Peyer's patch (tissue), 4 donors: Measurements from ENCODE around the gene MYH7. TPM values are rescaled to one million over a fixed set of nuclear protein-coding genes. Genes with fewer than 3 reads are reported as not detected.
"Not testable (repeated sequence)": the region's sequence is repeated elsewhere in the genome, so short reads cannot be mapped to it uniquely, and the experiment has no call there.

Experiments
- DNase-seq, 3 donors: peaks; one replicate each; pipeline ENCODE4 v3.0.0-alpha.2; 2017 to 2019
- H3K27ac ChIP-seq, 4 donors: fragments of 200-600 bp; sonication (generic); one replicate each; pipeline ENCODE4 v1.5.1; 2016 to 2019
- H3K27me3 ChIP-seq, 2 donors: fragments of 200-600 bp; sonication (generic); one replicate each; pipeline ENCODE4 v1.5.1; 2019
- H3K36me3 ChIP-seq, 3 donors: fragments of 200-600 bp; sonication (generic); one replicate each; pipeline ENCODE4 v1.5.1; 2016 to 2019
- H3K4me1 ChIP-seq, 4 donors: fragments of 200-600 bp; sonication (generic); one replicate each; pipeline ENCODE4 v1.5.1; 2016 to 2019
- H3K4me3 ChIP-seq, 4 donors: fragments of 200-600 bp; sonication (generic); 1 replicate in 3 of 4; 2 replicates in 1 of 4; pipeline ENCODE4 v1.5.1; 2016 to 2019; ENCODE audit warnings: mild to moderate bottlenecking in 1 of 4
- H3K9me3 ChIP-seq, 4 donors: fragments of 200-600 bp; sonication (generic); one replicate each; pipeline ENCODE4 v1.5.1; 2016 to 2019; ENCODE audit warnings: mild to moderate bottlenecking in 1 of 4
- CTCF ChIP-seq, 6 experiments: fragments of 450-650 bp in 4 of 6; fragments of 200-600 bp in 2 of 6; sonication (generic) in 1 of 6; IDR thresholded peaks; one replicate each; pipeline ENCODE4 v1.5.1; 2017 to 2019; ENCODE audit warnings: antibody characterized with exemption in 6 of 6, mild to moderate bottlenecking in 3 of 6, moderate library complexity in 1 of 6
- POLR2A ChIP-seq, 2 donors: fragments of 450-650 bp; IDR thresholded peaks; one replicate each; pipeline ENCODE4 v1.5.1; 2017; ENCODE audit warnings: antibody characterized with exemption in 2 of 2, mild to moderate bottlenecking in 2 of 2, moderate library complexity in 2 of 2
- total RNA-seq, 4 donors: library from RNA; depleted of rRNA; stranded (reverse); fragments of >200 nt; gene quantifications; one replicate each; pipeline ENCODE4 v1.1.0, GENCODE V29; 2016

MYH7 gene
- total RNA-seq, 4 donors from 2014 or later: 0.18 to 0.40 (median 0.19) TPM; not detected in 1

GRCh38 chr14:23465261-23465660 is 29.8 kb upstream of the MYH7 start:
- TF ChIP-seq CTCF (IDR thresholded peaks at IDR 0.05) (no peak), POLR2A (IDR thresholded peaks at IDR 0.05) (no peak)

GRCh38 chr14:23464700-23465099 is 29.2 kb upstream of the MYH7 start:
- Histone ChIP-seq H3K4me3 (no peak overlapping the region), H3K36me3 (no peaks in the 10 kb centered on the region), H3K27me3 (no peaks in the 10 kb centered on the region), H3K27ac (no peak overlapping the region), H3K9me3 (no peaks in the 10 kb centered on the region), H3K4me1 (no peaks in the 10 kb centered on the region)
- DNase-seq: no peak
- TF ChIP-seq POLR2A (IDR thresholded peaks at IDR 0.05) (no peak), CTCF (IDR thresholded peaks at IDR 0.05) (no peak)

More at GRCh38 chr14:23465261-23465660, 29.8 kb upstream of the MYH7 start:
- Histone ChIP-seq H3K36me3 (no peaks in the 10 kb centered on the region), H3K27ac (no peak overlapping the region), H3K4me1 (peaks cover 0 to 3% (median 0%) of the 10 kb centered on the region in 4 donors), H3K9me3 (no peaks in the 10 kb centered on the region), H3K27me3 (no peaks in the 10 kb centered on the region), H3K4me3 (no peak overlapping the region)
- DNase-seq: no peak

GRCh38 chr14:23460960-23461359 is 25.5 kb upstream of the MYH7 start:
- Histone ChIP-seq H3K9me3 (no peaks in the 10 kb centered on the region), H3K27me3 (no peaks in the 10 kb centered on the region), H3K36me3 (no peaks in the 10 kb centered on the region), H3K27ac (no peak overlapping the region), H3K4me3 (no peak overlapping the region), H3K4me1 (no peaks in the 10 kb centered on the region)
- TF ChIP-seq POLR2A (IDR thresholded peaks at IDR 0.05) (no peak), CTCF (IDR thresholded peaks at IDR 0.05) (no peak)
- DNase-seq: no peak

GRCh38 chr14:23457587-23458445 is 22.4 kb upstream of the MYH7 start:
- Histone ChIP-seq H3K27ac (peak overlapping the region in 2 of 4 donors; percentile 54 to 74), H3K27me3 (no peaks in the 10 kb centered on the region), H3K4me3 (no peak overlapping the region), H3K36me3 (no peaks in the 10 kb centered on the region), H3K9me3 (no peaks in the 10 kb centered on the region), H3K4me1 (no peaks in the 10 kb centered on the region)
- peak in 1 of 3 donors; percentile 78 for DNase-seq
- no peak for TF ChIP-seq POLR2A (IDR thresholded peaks at IDR 0.05)
- TF ChIP-seq CTCF (IDR thresholded peaks at IDR 0.05): no peak

- not testable (repeated sequence) for DNase-seq, H3K4me3 ChIP-seq, H3K4me1 ChIP-seq, H3K36me3 ChIP-seq, H3K27me3 ChIP-seq, H3K9me3 ChIP-seq
- peak overlapping the region in 2 of 4 donors; percentile 54 to 74 for H3K27ac ChIP-seq
Measured at GRCh38 chr14:23456883-23457586, 21.6 kb upstream of the MYH7 start.

GRCh38 chr14:23454445-23454856 is 19.0 kb upstream of the MYH7 start:
- TF ChIP-seq POLR2A (IDR thresholded peaks at IDR 0.05) (no peak), CTCF (IDR thresholded peaks at IDR 0.05) (no peak)
- no peaks in the 10 kb centered on the region for H3K4me1 ChIP-seq
- no peaks in the 10 kb centered on the region for H3K9me3 ChIP-seq
- H3K27ac ChIP-seq: no peak overlapping the region
- no peaks in the 10 kb centered on the region for H3K36me3 ChIP-seq
- H3K27me3 ChIP-seq: no peaks in the 10 kb centered on the region
- H3K4me3 ChIP-seq: no peak overlapping the region
- no peak for DNase-seq
